HG03442 (cell line): ENCODE results near the gene LMBR1.

Source experiments
- ATAC-seq: cut with Tn5 transposase; IDR thresholded peaks from one replicate; pipeline ENCODE4 v1.9.1; 2021; ENCODE audit warnings: mild to moderate bottlenecking, moderate library complexity; ENCODE audit not compliant: unreplicated experiment

The LMBR1 gene

GRCh38 chr7:156635529-156636385 is 257.2 kb downstream of the LMBR1 start:
- no peak for ATAC-seq

DNA sequence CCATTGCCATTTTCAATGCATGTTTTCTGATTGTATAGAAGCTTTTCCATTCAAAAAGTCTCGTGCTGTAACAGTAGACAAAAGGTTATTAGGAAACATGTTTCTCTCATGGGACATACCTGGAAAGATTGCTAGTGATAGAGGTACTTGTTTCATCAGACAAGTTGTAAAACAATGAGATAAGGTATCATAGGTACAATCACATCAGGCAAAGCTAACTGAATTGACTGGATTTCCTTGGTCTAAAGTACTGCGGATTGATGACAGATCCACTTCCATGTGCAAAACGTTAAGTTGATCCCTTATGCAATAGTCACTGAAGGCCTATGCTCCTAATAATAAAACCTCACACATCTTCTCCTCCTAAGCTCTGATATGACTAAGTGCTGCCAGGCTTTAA is 258.9 kb downstream of the LMBR1 start:
- ATAC-seq = no peak

DNA sequence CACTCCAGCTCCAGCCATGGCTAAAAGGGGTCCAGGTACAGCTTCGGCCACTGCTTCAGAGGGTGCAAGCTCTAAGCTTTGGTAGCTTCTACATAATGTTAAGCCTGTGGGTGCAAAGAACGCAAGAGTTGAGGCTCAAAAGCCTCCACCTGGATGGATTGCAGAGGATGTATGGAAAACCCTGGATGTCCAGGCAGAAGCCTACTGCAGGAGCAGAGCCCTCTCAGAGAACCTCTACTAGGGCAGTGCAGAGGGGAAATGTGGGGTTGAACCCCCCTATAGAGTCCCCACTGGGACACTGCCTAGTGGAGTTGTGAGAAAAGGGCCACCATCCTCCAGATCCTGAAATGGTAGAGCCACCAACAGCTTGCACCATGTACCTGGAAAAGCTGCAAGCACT is 263.1 kb downstream of the LMBR1 start:
- ATAC-seq = no peak

- ATAC-seq = no peak
Measured at GRCh38 chr7:156628562-156628961, 264.4 kb downstream of the LMBR1 start.
